Naive thymus-derived CD4-positive, alpha-beta T cell (primary cell): Measurements from ENCODE around the gene SEL1L3. TPM values are rescaled to one million over a fixed set of nuclear protein-coding genes. Genes with fewer than 3 reads are reported as not detected.

ENCODE experiments used
- ATAC-seq: fragments of 150-1000 bp; cut with Tn5 transposase; 2 replicates; pipeline ENCODE4 v1.10.0; 2021; ENCODE audit warnings: mild to moderate bottlenecking, moderate library complexity
- CTCF ChIA-PET: fragments of 350-600 bp; sonication (Branson Sonifier 250); formaldehyde crosslinking; loops from one replicate; lab custom pipeline; 2021; ENCODE audit warnings: antibody characterized with exemption; lab: Charles Lee
- POLR2A ChIA-PET: fragments of 350-600 bp; sonication (Branson Sonifier 250); formaldehyde crosslinking; loops from one replicate; lab custom pipeline; 2021; ENCODE audit warnings: antibody characterized with exemption, inconsistent platforms; lab: Charles Lee
- DNase-seq, 9 donors: peaks; one replicate each; pipeline versions ENCODE4 v3.0.0 to v3.0.0-alpha.2; 2020 to 2022; ENCODE audit warnings: mixed read lengths in 1 of 9
- H3K27ac ChIP-seq: one replicate; pipeline ENCODE4 v1.7.0; 2013; ENCODE audit warnings: mild to moderate bottlenecking, low read depth, low read length, moderate library complexity
- H3K27me3 ChIP-seq, 2 donors: one replicate each; pipeline ENCODE4 v1.7.0; 2013; ENCODE audit warnings: low read length in 2 of 2, mild to moderate bottlenecking in 2 of 2, moderate library complexity in 2 of 2; ENCODE audit not compliant: control insufficient read depth in 2 of 2, insufficient read depth in 2 of 2
- H3K36me3 ChIP-seq, 3 experiments: 1 replicate in 2 of 3; 2 replicates in 1 of 3; pipeline ENCODE4 v1.7.0; 2013; ENCODE audit warnings: low read length in 3 of 3, mild to moderate bottlenecking in 3 of 3, moderate library complexity in 1 of 3; ENCODE audit not compliant: insufficient read depth in 3 of 3, control insufficient read depth in 2 of 3
- H3K4me1 ChIP-seq, 2 donors: one replicate each; pipeline ENCODE4 v1.7.0; 2013; ENCODE audit warnings: low read length in 2 of 2, mild to moderate bottlenecking in 2 of 2, moderate library complexity in 1 of 2; ENCODE audit not compliant: control insufficient read depth in 2 of 2, insufficient read depth in 2 of 2
- H3K4me3 ChIP-seq: 2 replicates; pipeline ENCODE4 v1.7.0; 2013; ENCODE audit warnings: mild to moderate bottlenecking, low read length
- H3K9me3 ChIP-seq, 3 experiments: 1 replicate in 2 of 3; 2 replicates in 1 of 3; pipeline ENCODE4 v1.7.0; 2013; ENCODE audit warnings: low read length in 3 of 3; ENCODE audit not compliant: control insufficient read depth in 2 of 3
- H3K27ac Mint-ChIP-seq, 9 donors: one replicate each; pipeline ENCODE4 v1.8.0; 2020 to 2022; ENCODE audit warnings: mixed read lengths in 9 of 9, mild to moderate bottlenecking in 8 of 9, moderate library complexity in 5 of 9, inconsistent platforms in 2 of 9
- H3K27me3 Mint-ChIP-seq, 5 donors: one replicate each; pipeline ENCODE4 v1.8.0; 2021 to 2022; ENCODE audit warnings: mixed read lengths in 5 of 5, mild to moderate bottlenecking in 1 of 5
- H3K36me3 Mint-ChIP-seq, 5 donors: one replicate each; pipeline ENCODE4 v1.8.0; 2020 to 2022; ENCODE audit warnings: mixed read lengths in 5 of 5, mild to moderate bottlenecking in 3 of 5, inconsistent platforms in 1 of 5
- H3K4me1 Mint-ChIP-seq, 7 donors: one replicate each; pipeline ENCODE4 v1.8.0; 2020 to 2022; ENCODE audit warnings: mixed read lengths in 7 of 7, mild to moderate bottlenecking in 3 of 7, inconsistent platforms in 1 of 7
- H3K4me3 Mint-ChIP-seq, 10 donors: one replicate each; pipeline ENCODE4 v1.8.0; 2020 to 2022; ENCODE audit warnings: mild to moderate bottlenecking in 10 of 10, mixed read lengths in 10 of 10, moderate library complexity in 6 of 10, inconsistent platforms in 2 of 10
- H3K9me3 Mint-ChIP-seq, 11 donors: one replicate each; pipeline ENCODE4 v1.8.0; 2020 to 2022; ENCODE audit warnings: mixed read lengths in 11 of 11, mild to moderate bottlenecking in 4 of 11, inconsistent platforms in 1 of 11, moderate library complexity in 1 of 11
- intact Hi-C, 2 donors: fragments of 100-400 bp; cut with micrococcal nuclease; formaldehyde crosslinking; loops; one replicate each; pipeline ENCODE4 v1.15.1; 2023
- polyA plus RNA-seq, 2 donors: library from polyadenylated mRNA; unstranded; fragments of 300-500 nt; fragmentation: Illumina TruSeq; gene quantifications; one replicate each; pipeline ENCODE4 v1.2.3, GENCODE V29; 2021
- total RNA-seq, 6 experiments: library from RNA in 5 of 6; stranded (reverse) in 5 of 6; gene quantifications; 1 replicate in 5 of 6; 2 replicates in 1 of 6; pipeline ENCODE4 v1.2.3 and lab custom pipeline; 2021 to 2026

The SEL1L3 gene
- total and polyA plus RNA-seq, 7 experiments from 2014 or later: 15.9 to 55.8 (median 42.3) TPM

GRCh38 chr4:25805255-25805860 is 57.4 kb downstream of the SEL1L3 start:
- Mint-ChIP-seq H3K4me3 (no peak overlapping the region), H3K9me3 (no peaks in the 10 kb centered on the region), H3K4me1 (peaks cover 0 to 2% (median 0%) of the 10 kb centered on the region in 7 donors), H3K36me3 (peaks cover 15 to 65% (median 35%) of the 10 kb centered on the region in 5 donors), H3K27ac (no peak overlapping the region), H3K27me3 (no peaks in the 10 kb centered on the region)
- CTCF ChIA-PET: no interaction called here
- no peak for ATAC-seq
- Histone ChIP-seq H3K9me3 (no peaks in the 10 kb centered on the region), H3K27ac (no peak overlapping the region), H3K4me1 (no peaks in the 10 kb centered on the region), H3K36me3 (peaks cover 4 to 35% (median 11%) of the 10 kb centered on the region in 3 experiments), H3K4me3 (no peak overlapping the region), H3K27me3 (no peaks in the 10 kb centered on the region)
- intact Hi-C loops: no loop called here
- DNase-seq: no peak
- POLR2A ChIA-PET: no interaction called here

- H3K27ac Mint-ChIP-seq: no peak overlapping the region
- CTCF ChIA-PET: interaction anchor here (0.6 kb wide), 1 partner anchor 12 kb away, joined by 6 read pairs; no protein-coding TSS in a partner anchor
- no peak for DNase-seq
- H3K27ac ChIP-seq: no peak overlapping the region
- H3K9me3 Mint-ChIP-seq: no peaks in the 10 kb centered on the region
- H3K4me1 Mint-ChIP-seq: no peaks in the 10 kb centered on the region
- no peak overlapping the region for H3K4me3 ChIP-seq
- H3K4me3 Mint-ChIP-seq: no peak overlapping the region
- H3K36me3 Mint-ChIP-seq: peaks cover 20 to 67% (median 42%) of the 10 kb centered on the region in 5 donors
- intact Hi-C loops: no loop called here
- no peaks in the 10 kb centered on the region for H3K27me3 ChIP-seq
- ATAC-seq: no peak
- H3K36me3 ChIP-seq: peaks cover 4 to 45% (median 11%) of the 10 kb centered on the region in 3 experiments
- no peaks in the 10 kb centered on the region for H3K4me1 ChIP-seq
- H3K27me3 Mint-ChIP-seq: no peaks in the 10 kb centered on the region
- POLR2A ChIA-PET: no interaction called here
- H3K9me3 ChIP-seq: no peaks in the 10 kb centered on the region
Measured at GRCh38 chr4:25803720-25804225, 59.0 kb downstream of the SEL1L3 start.

GRCh38 chr4:25801594-25801993 is 61.2 kb downstream of the SEL1L3 start:
- Mint-ChIP-seq H3K27me3 (no peaks in the 10 kb centered on the region), H3K27ac (no peak overlapping the region), H3K4me3 (no peak overlapping the region), H3K36me3 (peaks cover 25 to 68% (median 46%) of the 10 kb centered on the region in 5 donors), H3K4me1 (peaks cover 0 to 12% (median 0%) of the 10 kb centered on the region in 7 donors), H3K9me3 (no peaks in the 10 kb centered on the region)
- DNase-seq: no peak
- intact Hi-C loops: no loop called here
- CTCF ChIA-PET: no interaction called here
- Histone ChIP-seq H3K36me3 (peaks cover 4 to 55% (median 11%) of the 10 kb centered on the region in 3 experiments), H3K4me1 (no peaks in the 10 kb centered on the region), H3K27ac (no peak overlapping the region), H3K9me3 (no peaks in the 10 kb centered on the region), H3K27me3 (no peaks in the 10 kb centered on the region), H3K4me3 (no peak overlapping the region)
- POLR2A ChIA-PET: no interaction called here
- ATAC-seq: no peak

- Mint-ChIP-seq H3K4me3 (no peak overlapping the region), H3K36me3 (peaks cover 29 to 73% (median 52%) of the 10 kb centered on the region in 5 donors), H3K4me1 (peaks cover 0 to 13% (median 0%) of the 10 kb centered on the region in 7 donors), H3K9me3 (no peaks in the 10 kb centered on the region), H3K27ac (no peak overlapping the region), H3K27me3 (no peaks in the 10 kb centered on the region)
- DNase-seq (no peak), ATAC-seq (no peak)
- no peaks in the 10 kb centered on the region for H3K27me3 ChIP-seq
- intact Hi-C loops: no loop called here
- H3K36me3 ChIP-seq: peaks cover 4 to 53% (median 15%) of the 10 kb centered on the region in 3 experiments
- no peak overlapping the region for H3K27ac ChIP-seq
- ChIA-PET CTCF (no interaction called here), POLR2A (interaction anchor here (0.6 kb wide), 1 partner anchor 15 kb away, joined by 3 read pairs; no protein-coding TSS in a partner anchor)
- no peaks in the 10 kb centered on the region for H3K4me1 ChIP-seq
- H3K4me3 ChIP-seq: no peak overlapping the region
- no peaks in the 10 kb centered on the region for H3K9me3 ChIP-seq
Measured at GRCh38 chr4:25800245-25800644, 62.5 kb downstream of the SEL1L3 start.

- Histone ChIP-seq H3K27me3 (no peaks in the 10 kb centered on the region), H3K9me3 (no peaks in the 10 kb centered on the region), H3K4me3 (no peak overlapping the region), H3K27ac (no peak overlapping the region), H3K36me3 (peaks cover 4 to 45% (median 15%) of the 10 kb centered on the region in 3 experiments), H3K4me1 (no peaks in the 10 kb centered on the region)
- ChIA-PET CTCF (no interaction called here), POLR2A (interaction anchor here (0.6 kb wide), 1 partner anchor 15 kb away, joined by 3 read pairs; no protein-coding TSS in a partner anchor)
- Mint-ChIP-seq H3K4me3 (no peak overlapping the region), H3K4me1 (peaks cover 0 to 13% (median 0%) of the 10 kb centered on the region in 7 donors), H3K27ac (peak overlapping the region in 1 of 9 donors; percentile 39), H3K9me3 (no peaks in the 10 kb centered on the region), H3K27me3 (no peaks in the 10 kb centered on the region), H3K36me3 (peaks cover 35 to 78% (median 60%) of the 10 kb centered on the region in 5 donors)
- ATAC-seq (no peak), DNase-seq (no peak)
- intact Hi-C loops: no loop called here
Measured at GRCh38 chr4:25799522-25799921, 63.3 kb downstream of the SEL1L3 start.

GRCh38 chr4:25797136-25797535 is 65.7 kb downstream of the SEL1L3 start:
- intact Hi-C loops: no loop called here

More at GRCh38 chr4:25797136-25797535, 65.7 kb downstream of the SEL1L3 start:
- H3K27ac Mint-ChIP-seq: peak overlapping the region in 1 of 9 donors; percentile 65
- ChIA-PET CTCF (no interaction called here), POLR2A (no interaction called here)
- no peaks in the 10 kb centered on the region for H3K27me3 Mint-ChIP-seq
- H3K36me3 ChIP-seq: peaks cover 0 to 33% (median 12%) of the 10 kb centered on the region in 3 experiments
- H3K4me1 ChIP-seq: no peaks in the 10 kb centered on the region
- H3K27me3 ChIP-seq: no peaks in the 10 kb centered on the region
- H3K4me3 Mint-ChIP-seq: no peak overlapping the region
- DNase-seq (no peak), ATAC-seq (no peak)
- peaks cover 42 to 79% (median 67%) of the 10 kb centered on the region in 5 donors for H3K36me3 Mint-ChIP-seq
- no peaks in the 10 kb centered on the region for H3K9me3 Mint-ChIP-seq
- no peaks in the 10 kb centered on the region for H3K9me3 ChIP-seq
- H3K4me3 ChIP-seq: no peak overlapping the region
- H3K27ac ChIP-seq: no peak overlapping the region
- peaks cover 0 to 24% (median 0%) of the 10 kb centered on the region in 7 donors for H3K4me1 Mint-ChIP-seq
